Measurements from ENCODE around the gene DNMT3A.
"Not testable (repeated sequence)": the region's sequence is repeated elsewhere in the genome, so short reads cannot be mapped to it uniquely, and the experiment has no call there.

DNMT3A gene

GRCh38 chr2:25280051-25280687 is 61.6 kb downstream of the DNMT3A start:
- DNase-seq = no peak

GRCh38 chr2:25279091-25279651 is 62.6 kb downstream of the DNMT3A start:
- DNase-seq = peak; percentile 85

- peak; percentile 71 for DNase-seq
These were observed 64.9 kb downstream of the DNMT3A start for GRCh38 chr2:25276569-25277465.

GRCh38 chr2:25275575-25275965 is 66.2 kb downstream of the DNMT3A start:
- no peak for DNase-seq

GRCh38 chr2:25274868-25275574 is 66.7 kb downstream of the DNMT3A start:
- DNase-seq = peak; percentile 49

- no peak for DNase-seq
These were observed 67.7 kb downstream of the DNMT3A start for GRCh38 chr2:25273985-25274535.

- DNase-seq = not testable (repeated sequence)
These were observed 69.0 kb downstream of the DNMT3A start for GRCh38 chr2:25272705-25273104.

GRCh38 chr2:25270061-25270460 is 71.7 kb downstream of the DNMT3A start:
- no peak for DNase-seq

- no peak for DNase-seq
These were observed 72.5 kb downstream of the DNMT3A start for GRCh38 chr2:25269233-25269632.

- no peak for DNase-seq
These were observed 73.6 kb downstream of the DNMT3A start for GRCh38 chr2:25268139-25268538.

GRCh38 chr2:25266399-25266798 is 75.3 kb downstream of the DNMT3A start:
- DNase-seq = no peak

- DNase-seq = peak; percentile 85
These were observed 75.9 kb downstream of the DNMT3A start for GRCh38 chr2:25265802-25266201.

- no peak for DNase-seq
These were observed 76.7 kb downstream of the DNMT3A start for GRCh38 chr2:25265001-25265400.

GRCh38 chr2:25262288-25262687 is 79.4 kb downstream of the DNMT3A start:
- no peak for DNase-seq

- DNase-seq = no peak
These were observed 82.0 kb downstream of the DNMT3A start for GRCh38 chr2:25259737-25260124.

- no peak for DNase-seq
These were observed 82.6 kb downstream of the DNMT3A start for GRCh38 chr2:25258847-25259736.

GRCh38 chr2:25257931-25258846 is 83.5 kb downstream of the DNMT3A start:
- DNase-seq = no peak

- no peak for DNase-seq
These were observed 84.6 kb downstream of the DNMT3A start for GRCh38 chr2:25257032-25257552.

- DNase-seq = peak; percentile 38
These were observed 85.2 kb downstream of the DNMT3A start for GRCh38 chr2:25256488-25256875.

- no peak for DNase-seq
These were observed 85.8 kb downstream of the DNMT3A start for GRCh38 chr2:25255745-25256487.
